NCI-H2196 (cell line): ENCODE results near the gene RUNX2.

Experiments
- DNase-seq: peaks from one replicate; lab custom pipeline; 2025; ENCODE audit not compliant: unreplicated experiment; lab: John Stamatoyannopoulos, UW

RUNX2 gene

GRCh38 chr6:45637611-45638257, 309.6 kb downstream of the RUNX2 start:
- no peak for DNase-seq

GRCh38 chr6:45640081-45640491, 312.0 kb downstream of the RUNX2 start:
- no peak for DNase-seq

- no peak for DNase-seq
Measured at GRCh38 chr6:45640811-45641210, 312.7 kb downstream of the RUNX2 start.

- DNase-seq: no peak
Measured at GRCh38 chr6:45642331-45643125, 314.4 kb downstream of the RUNX2 start.

GRCh38 chr6:45643126-45643525, 315.0 kb downstream of the RUNX2 start:
- no peak for DNase-seq

- DNase-seq: no peak
Measured at GRCh38 chr6:45644720-45645119, 316.6 kb downstream of the RUNX2 start.

- no peak for DNase-seq
Measured at GRCh38 chr6:45645302-45645701, 317.2 kb downstream of the RUNX2 start.

- DNase-seq: no peak
Measured at GRCh38 chr6:45647341-45648261, 319.5 kb downstream of the RUNX2 start.

GRCh38 chr6:45648262-45648620, 320.1 kb downstream of the RUNX2 start:
- DNase-seq: no peak

GRCh38 chr6:45650524-45651135, 322.5 kb downstream of the RUNX2 start:
- DNase-seq: no peak

GRCh38 chr6:45651301-45651700, 323.2 kb downstream of the RUNX2 start:
- DNase-seq: no peak

GRCh38 chr6:45652416-45652815, 324.3 kb downstream of the RUNX2 start:
- no peak for DNase-seq

GRCh38 chr6:45653117-45653883, 325.2 kb downstream of the RUNX2 start:
- DNase-seq: no peak

GRCh38 chr6:45654673-45655072, 326.5 kb downstream of the RUNX2 start:
- DNase-seq: no peak

- DNase-seq: no peak
Measured at GRCh38 chr6:45655745-45656476, 327.8 kb downstream of the RUNX2 start.

GRCh38 chr6:45657226-45657625, 329.1 kb downstream of the RUNX2 start:
- no peak for DNase-seq

- no peak for DNase-seq
Measured at GRCh38 chr6:45658400-45658799, 330.3 kb downstream of the RUNX2 start.

- DNase-seq: no peak
Measured at GRCh38 chr6:45658958-45659357, 330.8 kb downstream of the RUNX2 start.

GRCh38 chr6:45661661-45662060, 333.5 kb downstream of the RUNX2 start:
- no peak for DNase-seq
